GM18909 (cell line): ENCODE data around the gene UBN2.

Source experiments
- ATAC-seq: cut with Tn5 transposase; IDR thresholded peaks from one replicate; pipeline ENCODE4 v1.9.1; 2021; ENCODE audit warnings: mild to moderate bottlenecking; ENCODE audit not compliant: unreplicated experiment, poor library complexity

The UBN2 gene

GRCh38 chr7:139341058-139341775 lies 110.2 kb downstream of the UBN2 start, which contains the start of gene FMC1:
FMC1 (plus strand) TSS chr7:139341337; CDS start chr7:139341385, 48 bp downstream.
- ATAC-seq, result peak; percentile 60

- no peak for ATAC-seq
Observed at GRCh38 chr7:139341776-139342226, 110.8 kb downstream of the UBN2 start.

- no peak for ATAC-seq
Observed at GRCh38 chr7:139345042-139345441, 114.0 kb downstream of the UBN2 start.

- ATAC-seq, result no peak
Observed at GRCh38 chr7:139351027-139351426, 120.0 kb downstream of the UBN2 start.

GRCh38 chr7:139354729-139355128 lies 123.7 kb downstream of the UBN2 start:
- ATAC-seq, result no peak

- ATAC-seq, result no peak
Observed at GRCh38 chr7:139355320-139355719, 124.3 kb downstream of the UBN2 start.
